HEK293 (cell line): Measurements from ENCODE around the gene C11orf58.

Source experiments
- CTCF ChIA-PET: fragments of 350-600 bp; formaldehyde crosslinking; extraction: SDS; loops from one replicate; lab custom pipeline; 2021; ENCODE audit warnings: antibody characterized with exemption; lab: Yijun Ruan, JAX
- POLR2A ChIA-PET: fragments of 300-600 bp; formaldehyde crosslinking; extraction: SDS; loops from one replicate; lab custom pipeline; 2020; ENCODE audit warnings: antibody characterized with exemption, inconsistent platforms; lab: Yijun Ruan, JAX
- H3K27ac ChIP-seq: fragments of 200-500 bp; sonication (Bioruptor generic); 2 replicates; pipeline ENCODE4 v1.5.1; 2014; ENCODE audit warnings: low read depth, low read length, control low read depth, inconsistent platforms; ENCODE audit errors: extremely low read depth
- H3K36me3 ChIP-seq, 2 experiments: fragments of 200-500 bp in 1 of 2; sonication (Bioruptor generic) in 1 of 2; 1 replicate in 1 of 2; 2 replicates in 1 of 2; pipeline ENCODE4 v1.5.1; 2014 to 2017; ENCODE audit warnings: inconsistent platforms in 2 of 2, low read length in 2 of 2; ENCODE audit not compliant: control insufficient read depth in 2 of 2, insufficient read depth in 1 of 2
- H3K4me1 ChIP-seq: fragments of 200-500 bp; sonication (Bioruptor generic); 2 replicates; pipeline ENCODE4 v1.5.1; 2014; ENCODE audit warnings: mild to moderate bottlenecking, low read length, inconsistent platforms; ENCODE audit not compliant: control insufficient read depth, insufficient read depth
- H3K4me3 ChIP-seq: 2 replicates; pipeline ENCODE4 v1.5.1; 2011; ENCODE audit warnings: low read depth, mild to moderate bottlenecking, control low read depth, low read length, moderate library complexity
- H3K9me3 ChIP-seq: fragments of 200-500 bp; sonication (Bioruptor generic); 2 replicates; pipeline ENCODE4 v1.5.1; 2014; ENCODE audit warnings: low read depth, low read length, inconsistent platforms; ENCODE audit not compliant: control insufficient read depth, insufficient read depth
- GLI2 ChIP-seq: fragments of 450-650 bp; formaldehyde crosslinking; IDR thresholded peaks from 2 replicates; pipeline ENCODE4; 2017; ENCODE audit warnings: missing biosample characterization, missing genetic modification characterization, low read depth, borderline replicate concordance
- SETDB1 ChIP-seq: IDR thresholded peaks from one replicate; pipeline ENCODE4 v1.6.1; 2017; ENCODE audit warnings: mild to moderate bottlenecking, low read length, moderate library complexity, mixed read lengths; ENCODE audit not compliant: insufficient read length
- SP2 ChIP-seq: fragments of 450-650 bp; formaldehyde crosslinking; IDR thresholded peaks from 2 replicates; pipeline ENCODE4 v1.5.1; 2016; ENCODE audit warnings: missing biosample characterization, missing genetic modification characterization
- SP7 ChIP-seq: fragments of 450-650 bp; formaldehyde crosslinking; IDR thresholded peaks from 2 replicates; pipeline ENCODE4 v1.5.1; 2016; ENCODE audit warnings: missing biosample characterization, missing genetic modification characterization
- ZIC2 ChIP-seq: fragments of 450-650 bp; formaldehyde crosslinking; IDR thresholded peaks from 2 replicates; pipeline ENCODE4 v1.5.1; 2016; ENCODE audit warnings: missing biosample characterization, missing genetic modification characterization
- ZNF19 ChIP-seq: fragments of 450-650 bp; formaldehyde crosslinking; IDR thresholded peaks from 2 replicates; pipeline ENCODE4; 2016; ENCODE audit warnings: missing biosample characterization, missing genetic modification characterization, low read depth
- ZNF239 ChIP-seq: fragments of 450-650 bp; formaldehyde crosslinking; IDR thresholded peaks from 2 replicates; pipeline ENCODE4 v1.5.1; 2016; ENCODE audit warnings: missing biosample characterization, missing genetic modification characterization
- ZNF366 ChIP-seq: fragments of 450-650 bp; formaldehyde crosslinking; conservative IDR thresholded peaks from 2 replicates; pipeline ENCODE4 v1.5.1; 2016; ENCODE audit warnings: missing biosample characterization, missing genetic modification characterization
- ZNF37A ChIP-seq: fragments of 450-650 bp; IDR thresholded peaks from 2 replicates; pipeline ENCODE4 v1.5.1; 2018; ENCODE audit warnings: missing biosample characterization, missing genetic modification characterization
- ZNF404 ChIP-seq: fragments of 450-650 bp; formaldehyde crosslinking; IDR thresholded peaks from 2 replicates; pipeline ENCODE4 v1.5.1; 2017; ENCODE audit warnings: missing biosample characterization, missing genetic modification characterization
- ZNF449 ChIP-seq: fragments of 450-650 bp; formaldehyde crosslinking; IDR thresholded peaks from 2 replicates; pipeline ENCODE4 v1.5.1; 2017; ENCODE audit warnings: missing biosample characterization, mild to moderate bottlenecking, missing genetic modification characterization, moderate library complexity
- ZNF473 ChIP-seq: fragments of 450-650 bp; formaldehyde crosslinking; IDR thresholded peaks from 2 replicates; pipeline ENCODE4 v1.5.1; 2017; ENCODE audit warnings: missing biosample characterization, missing genetic modification characterization
- ZNF518A ChIP-seq: fragments of 450-650 bp; formaldehyde crosslinking; conservative IDR thresholded peaks from 2 replicates; pipeline ENCODE4 v1.5.1; 2016; ENCODE audit warnings: low read depth, missing biosample characterization, missing genetic modification characterization
- ZNF548 ChIP-seq: fragments of 450-650 bp; formaldehyde crosslinking; IDR thresholded peaks from 2 replicates; pipeline ENCODE4 v1.5.1; 2016; ENCODE audit warnings: missing biosample characterization, missing genetic modification characterization
- ZNF555 ChIP-seq: fragments of 450-650 bp; formaldehyde crosslinking; conservative IDR thresholded peaks from 2 replicates; pipeline ENCODE4 v1.5.1; 2017; ENCODE audit warnings: missing biosample characterization, mild to moderate bottlenecking, missing genetic modification characterization, inconsistent platforms
- ZNF561 ChIP-seq: fragments of 450-650 bp; IDR thresholded peaks from 2 replicates; pipeline ENCODE4 v1.5.1; 2018; ENCODE audit warnings: missing biosample characterization, missing genetic modification characterization, borderline replicate concordance
- ZNF626 ChIP-seq: fragments of 450-650 bp; sonication (Bioruptor Pico); formaldehyde crosslinking; IDR thresholded peaks from 2 replicates; pipeline ENCODE4 v1.5.1; 2018; ENCODE audit warnings: missing biosample characterization, missing genetic modification characterization, inconsistent platforms
- ZNF660 ChIP-seq: fragments of 450-650 bp; IDR thresholded peaks from 2 replicates; pipeline ENCODE4 v1.5.1; 2018; ENCODE audit warnings: missing biosample characterization, mild to moderate bottlenecking, missing genetic modification characterization
- ZSCAN4 ChIP-seq: fragments of 450-650 bp; formaldehyde crosslinking; IDR thresholded peaks from 2 replicates; pipeline ENCODE4 v1.5.1; 2017; ENCODE audit warnings: missing biosample characterization, missing genetic modification characterization

C11orf58 gene

GRCh38 chr11:16780698-16781550 is 42.5 kb downstream of the C11orf58 start:
- Histone ChIP-seq H3K4me1 (no peaks in the 10 kb centered on the region), H3K9me3 (no peaks in the 10 kb centered on the region), H3K36me3 (peaks cover 0 to 12% of the 10 kb centered on the region in 2 experiments; a peak in 1 of 3 replicates), H3K27ac (no peak overlapping the region), H3K4me3 (no peak overlapping the region)
- no peak for TF ChIP-seq ZNF518A
- TF ChIP-seq GLI2 (tag by site-specific recombination), result no peak
- no peak for TF ChIP-seq ZNF449 (tag by site-specific recombination)
- TF ChIP-seq ZIC2, result peak; percentile 23; the same call in 1 of the 2 replicates
- POLR2A ChIA-PET, result no interaction called here
- CTCF ChIA-PET, result no interaction called here

GRCh38 chr11:16781936-16782919 is 43.8 kb downstream of the C11orf58 start:
- POLR2A ChIA-PET, result no interaction called here
- Histone ChIP-seq H3K4me3 (no peak overlapping the region), H3K9me3 (no peaks in the 10 kb centered on the region), H3K36me3 (peaks cover 0 to 15% of the 10 kb centered on the region in 2 experiments; a peak in 1 of 3 replicates), H3K27ac (no peak overlapping the region), H3K4me1 (no peaks in the 10 kb centered on the region)
- CTCF ChIA-PET, result no interaction called here
- TF ChIP-seq ZSCAN4 (tag by site-specific recombination), result peak; percentile 32; the same call in 1 of the 2 replicates
- TF ChIP-seq ZNF404 (tag by site-specific recombination), result no peak

- POLR2A ChIA-PET, result no interaction called here
- H3K4me1 ChIP-seq, result no peaks in the 10 kb centered on the region
- no peaks in the 10 kb centered on the region for H3K9me3 ChIP-seq
- CTCF ChIA-PET, result interaction anchor here (0.7 to 2.0 kb wide), 4 partner anchors 22 to 440 kb away, joined by 3 to 8 read pairs (median 4); no protein-coding TSS in a partner anchor
- no peak overlapping the region for H3K27ac ChIP-seq
- H3K36me3 ChIP-seq, result peaks cover 0 to 15% of the 10 kb centered on the region in 2 experiments; a peak in 1 of 3 replicates
- no peak overlapping the region for H3K4me3 ChIP-seq
- TF ChIP-seq ZNF555 (tag by site-specific recombination), result no peak
- no peak for TF ChIP-seq ZNF239 (tag by site-specific recombination)
- TF ChIP-seq ZNF561 (tag by site-specific recombination), result no peak
- TF ChIP-seq ZNF626 (tag by site-specific recombination), result no peak
- no peak for TF ChIP-seq ZNF37A (tag by site-specific recombination)
- TF ChIP-seq SP7, result no peak
- no peak for TF ChIP-seq SETDB1
- TF ChIP-seq ZNF473 (tag by site-specific recombination), result no peak
- TF ChIP-seq SP2 (tag by site-specific recombination), result no peak
- no peak for TF ChIP-seq ZNF660
- no peak for TF ChIP-seq ZNF19 (tag by site-specific recombination)
- TF ChIP-seq ZNF548, result no peak
- TF ChIP-seq ZNF366 (tag by site-specific recombination), result no peak
Measured at GRCh38 chr11:16783321-16783801, 44.9 kb downstream of the C11orf58 start.
